ENCODE measurements around the gene CDK4.
"Not testable (repeated sequence)": the region's sequence is repeated elsewhere in the genome, so short reads cannot be mapped to it uniquely, and the experiment has no call there.

CDK4 gene

GRCh38 chr12:57717846-57718640, 34.1 kb downstream of the CDK4 start:
- H2BK120ac ChIP-seq (ENCODE audit: low read depth, low read length), result no peak overlapping the region
- H3K4ac ChIP-seq (ENCODE audit: low read depth, low read length), result no peak overlapping the region
- H3K27me3 ChIP-seq (ENCODE audit: insufficient read depth, low read length, poor library complexity), result no peaks in the 10 kb centered on the region
- H4K5ac ChIP-seq (ENCODE audit: low read length), result no peak overlapping the region
- H3K9ac ChIP-seq (ENCODE audit: low read length), result no peak overlapping the region
- no peaks in the 10 kb centered on the region for H3K79me1 ChIP-seq (ENCODE audit: low read length)
- no peak overlapping the region for H4K8ac ChIP-seq (ENCODE audit: low read depth, low read length)
- WGBS (ENCODE audit: extremely low coverage, insufficient coverage, low lambda C conversion rate), result 100% methylated on average over 2 of the region's 22 CpGs
- no peak overlapping the region for H3K27ac ChIP-seq (ENCODE audit: low read depth, low read length)
- H2BK15ac ChIP-seq (replicated peaks; ENCODE audit: low read depth), result no peak overlapping the region
- no peak overlapping the region for H2BK5ac ChIP-seq (ENCODE audit: low read length)
- H3K18ac ChIP-seq (ENCODE audit: low read length), result no peak overlapping the region
- no peak for DNase-seq
- no peak overlapping the region for H3K23ac ChIP-seq (ENCODE audit: low read length)
- no peak overlapping the region for H3K4me2 ChIP-seq (ENCODE audit: low read length)
- H3K79me2 ChIP-seq (ENCODE audit: control insufficient read depth, insufficient read depth, low read length), result no peaks in the 10 kb centered on the region
- no peak overlapping the region for H3K4me3 ChIP-seq (ENCODE audit: low read length)
- H3K4me1 ChIP-seq (ENCODE audit: control insufficient read depth, low read depth, low read length), result no peaks in the 10 kb centered on the region
- no peak overlapping the region for H2AK5ac ChIP-seq (ENCODE audit: low read length)
- no peak overlapping the region for H3K56ac ChIP-seq (ENCODE audit: low read length)
- peaks cover 6% of the 10 kb centered on the region for H3K36me3 ChIP-seq (ENCODE audit: control insufficient read depth, insufficient read depth, low read length)

DNA sequence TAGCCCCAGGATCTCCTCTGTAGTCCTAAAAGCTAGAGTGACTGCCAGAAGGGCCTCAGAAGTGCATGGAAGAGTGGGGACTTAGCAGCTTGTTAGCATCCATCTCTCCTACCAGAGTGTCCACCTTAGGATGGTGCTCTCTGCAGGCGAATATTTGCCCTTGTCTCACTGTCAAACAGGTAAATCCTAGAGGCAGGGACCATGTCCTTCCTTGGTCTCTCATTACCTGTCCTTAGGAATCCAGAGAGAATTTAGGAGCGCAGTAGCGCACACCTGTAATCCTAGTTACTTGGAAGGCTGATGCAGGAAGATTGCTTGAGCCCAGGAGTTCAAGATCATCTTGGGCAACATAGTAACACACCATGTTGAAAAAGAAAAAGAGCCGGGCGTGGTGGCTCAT, 35.0 kb downstream of the CDK4 start:
- H4K8ac ChIP-seq (ENCODE audit: low read depth, low read length), result no peak overlapping the region
- no peaks in the 10 kb centered on the region for H3K27me3 ChIP-seq (ENCODE audit: insufficient read depth, low read length, poor library complexity)
- no peak overlapping the region for H2BK15ac ChIP-seq (replicated peaks; ENCODE audit: low read depth)
- H3K4me2 ChIP-seq (ENCODE audit: low read length), result no peak overlapping the region
- H3K9ac ChIP-seq (ENCODE audit: low read length), result no peak overlapping the region
- H3K56ac ChIP-seq (ENCODE audit: low read length), result no peak overlapping the region
- H3K4ac ChIP-seq (ENCODE audit: low read depth, low read length), result no peak overlapping the region
- no peak overlapping the region for H3K23ac ChIP-seq (ENCODE audit: low read length)
- H2BK5ac ChIP-seq (ENCODE audit: low read length), result no peak overlapping the region
- DNase-seq, result no peak
- H3K4me1 ChIP-seq (ENCODE audit: control insufficient read depth, low read depth, low read length), result no peaks in the 10 kb centered on the region
- H3K79me2 ChIP-seq (ENCODE audit: control insufficient read depth, insufficient read depth, low read length), result no peaks in the 10 kb centered on the region
- H3K36me3 ChIP-seq (ENCODE audit: control insufficient read depth, insufficient read depth, low read length), result peaks cover 6% of the 10 kb centered on the region
- no peak overlapping the region for H4K5ac ChIP-seq (ENCODE audit: low read length)
- H3K4me3 ChIP-seq (ENCODE audit: low read length), result no peak overlapping the region
- no CpG with 5 or more reads among the region's 5 CpGs for WGBS (ENCODE audit: extremely low coverage, insufficient coverage, low lambda C conversion rate)
- H3K79me1 ChIP-seq (ENCODE audit: low read length), result no peaks in the 10 kb centered on the region
- no peak overlapping the region for H3K18ac ChIP-seq (ENCODE audit: low read length)
- H3K27ac ChIP-seq (ENCODE audit: low read depth, low read length), result no peak overlapping the region
- H2AK5ac ChIP-seq (ENCODE audit: low read length), result no peak overlapping the region
- H2BK120ac ChIP-seq (ENCODE audit: low read depth, low read length), result no peak overlapping the region

DNA sequence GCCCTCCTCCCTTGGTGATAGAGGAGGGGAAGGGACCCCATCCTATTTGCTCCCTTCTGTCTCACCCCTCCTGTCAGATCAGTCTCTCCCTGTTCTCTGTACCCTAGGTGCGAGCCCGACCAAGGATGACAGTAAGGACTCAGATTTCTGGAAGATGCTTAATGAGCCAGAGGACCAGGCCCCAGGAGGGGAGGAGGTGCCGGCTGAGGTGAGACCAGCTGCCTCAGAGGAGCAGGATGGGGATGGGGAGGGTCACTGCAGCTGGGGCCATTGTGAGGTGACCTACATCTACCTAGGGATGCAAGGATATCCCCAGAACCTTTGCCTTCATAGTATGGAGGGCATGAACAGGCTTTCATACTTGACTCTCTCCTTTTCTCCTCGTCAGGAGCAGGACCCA, 35.8 kb downstream of the CDK4 start:
- no peaks in the 10 kb centered on the region for H3K4me1 ChIP-seq (ENCODE audit: control insufficient read depth, low read depth, low read length)
- peaks cover 6% of the 10 kb centered on the region for H3K36me3 ChIP-seq (ENCODE audit: control insufficient read depth, insufficient read depth, low read length)
- no peaks in the 10 kb centered on the region for H3K79me1 ChIP-seq (ENCODE audit: low read length)
- no peak overlapping the region for H3K4ac ChIP-seq (ENCODE audit: low read depth, low read length)
- no peak overlapping the region for H3K18ac ChIP-seq (ENCODE audit: low read length)
- no peak overlapping the region for H4K5ac ChIP-seq (ENCODE audit: low read length)
- H2BK120ac ChIP-seq (ENCODE audit: low read depth, low read length), result no peak overlapping the region
- H2BK15ac ChIP-seq (replicated peaks; ENCODE audit: low read depth), result no peak overlapping the region
- WGBS (ENCODE audit: extremely low coverage, insufficient coverage, low lambda C conversion rate), result no CpG with 5 or more reads among the region's 4 CpGs
- no peak overlapping the region for H4K8ac ChIP-seq (ENCODE audit: low read depth, low read length)
- no peak for DNase-seq
- no peaks in the 10 kb centered on the region for H3K27me3 ChIP-seq (ENCODE audit: insufficient read depth, low read length, poor library complexity)
- no peak overlapping the region for H3K23ac ChIP-seq (ENCODE audit: low read length)
- H3K56ac ChIP-seq (ENCODE audit: low read length), result no peak overlapping the region
- H3K79me2 ChIP-seq (ENCODE audit: control insufficient read depth, insufficient read depth, low read length), result no peaks in the 10 kb centered on the region
- H2BK5ac ChIP-seq (ENCODE audit: low read length), result no peak overlapping the region
- H3K4me3 ChIP-seq (ENCODE audit: low read length), result no peak overlapping the region
- no peak overlapping the region for H3K27ac ChIP-seq (ENCODE audit: low read depth, low read length)
- no peak overlapping the region for H3K9ac ChIP-seq (ENCODE audit: low read length)
- H2AK5ac ChIP-seq (ENCODE audit: low read length), result no peak overlapping the region
- H3K4me2 ChIP-seq (ENCODE audit: low read length), result no peak overlapping the region

DNA sequence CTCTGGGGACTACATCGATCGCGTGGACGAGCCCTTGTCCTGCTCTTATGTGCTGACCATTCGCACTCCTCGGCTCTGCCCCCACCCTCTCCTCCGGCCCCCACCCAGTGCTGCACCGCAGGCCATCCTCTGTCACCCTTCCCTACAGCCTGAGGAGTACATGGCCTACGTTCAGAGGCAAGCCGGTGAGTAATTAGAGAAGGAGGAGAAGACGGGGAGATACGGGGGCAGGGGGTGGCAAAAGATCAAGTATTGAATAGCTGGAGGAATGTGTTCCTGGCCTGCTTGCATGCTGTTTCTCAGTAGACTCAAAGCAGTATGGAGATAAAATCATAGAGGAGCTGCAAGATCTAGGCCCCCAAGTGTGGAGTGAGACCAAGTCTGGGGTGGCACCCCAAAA, 36.3 kb downstream of the CDK4 start:
- Histone ChIP-seq H3K18ac (ENCODE audit: low read length) (no peak overlapping the region), H3K36me3 (ENCODE audit: control insufficient read depth, insufficient read depth, low read length) (peaks cover 6% of the 10 kb centered on the region), H2BK120ac (ENCODE audit: low read depth, low read length) (no peak overlapping the region), H3K79me1 (ENCODE audit: low read length) (no peaks in the 10 kb centered on the region), H2BK15ac (replicated peaks; ENCODE audit: low read depth) (no peak overlapping the region), H2BK5ac (ENCODE audit: low read length) (no peak overlapping the region), H4K5ac (ENCODE audit: low read length) (no peak overlapping the region), H3K4ac (ENCODE audit: low read depth, low read length) (no peak overlapping the region), H3K4me1 (ENCODE audit: control insufficient read depth, low read depth, low read length) (no peaks in the 10 kb centered on the region), H3K79me2 (ENCODE audit: control insufficient read depth, insufficient read depth, low read length) (no peaks in the 10 kb centered on the region), H3K4me3 (ENCODE audit: low read length) (no peak overlapping the region), H3K4me2 (ENCODE audit: low read length) (no peak overlapping the region), H3K9ac (ENCODE audit: low read length) (no peak overlapping the region), H3K23ac (ENCODE audit: low read length) (no peak overlapping the region), H2AK5ac (ENCODE audit: low read length) (no peak overlapping the region), H3K27ac (ENCODE audit: low read depth, low read length) (no peak overlapping the region), H4K8ac (ENCODE audit: low read depth, low read length) (no peak overlapping the region), H3K56ac (ENCODE audit: low read length) (no peak overlapping the region), H3K27me3 (ENCODE audit: insufficient read depth, low read length, poor library complexity) (no peaks in the 10 kb centered on the region)
- no peak for DNase-seq
- WGBS (ENCODE audit: extremely low coverage, insufficient coverage, low lambda C conversion rate), result no CpG with 5 or more reads among the region's 12 CpGs

- H3K79me2 ChIP-seq (ENCODE audit: control insufficient read depth, insufficient read depth, low read length); H3K23ac ChIP-seq (ENCODE audit: low read length); H3K18ac ChIP-seq (ENCODE audit: low read length); H3K27ac ChIP-seq (ENCODE audit: low read depth, low read length); H3K9ac ChIP-seq (ENCODE audit: low read length); H3K4me1 ChIP-seq (ENCODE audit: control insufficient read depth, low read depth, low read length); H3K27me3 ChIP-seq (ENCODE audit: insufficient read depth, low read length, poor library complexity); H2BK120ac ChIP-seq (ENCODE audit: low read depth, low read length); H3K56ac ChIP-seq (ENCODE audit: low read length); DNase-seq; H2BK15ac ChIP-seq (replicated peaks; ENCODE audit: low read depth); H3K4me2 ChIP-seq (ENCODE audit: low read length); H4K8ac ChIP-seq (ENCODE audit: low read depth, low read length); H3K4me3 ChIP-seq (ENCODE audit: low read length); H3K36me3 ChIP-seq (ENCODE audit: control insufficient read depth, insufficient read depth, low read length); H2BK5ac ChIP-seq (ENCODE audit: low read length); H4K5ac ChIP-seq (ENCODE audit: low read length); H2AK5ac ChIP-seq (ENCODE audit: low read length); H3K4ac ChIP-seq (ENCODE audit: low read depth, low read length); H3K79me1 ChIP-seq (ENCODE audit: low read length): not testable (repeated sequence)
- no CpG with 5 or more reads among the region's 6 CpGs for WGBS (ENCODE audit: extremely low coverage, insufficient coverage, low lambda C conversion rate)
These were observed 36.9 kb downstream of the CDK4 start for GRCh38 chr12:57715036-57715748.

Data from mesendoderm (in vitro differentiated cells).